T-helper 1 cell treated with Interleukin-12 subunit alpha and Interleukin-12 subunit beta and Interleukin-4 antibody, amounts not matched to agents 30 μg/mL and 1 μg/mL, for 36 hours (primary cell): ENCODE measurements around the gene PCDH11X.
"Not testable (repeated sequence)": the region's sequence is repeated elsewhere in the genome, so short reads cannot be mapped to it uniquely, and the experiment has no call there.

Experiments used
- H3K27ac Mint-ChIP-seq: one replicate; pipeline ENCODE4 v1.8.0; 2021; ENCODE audit warnings: mild to moderate bottlenecking, mixed read lengths
- H3K27me3 Mint-ChIP-seq: one replicate; pipeline ENCODE4 v1.8.0; 2021; ENCODE audit warnings: low read depth, mixed read lengths
- H3K36me3 Mint-ChIP-seq: one replicate; pipeline ENCODE4 v1.8.0; 2021; ENCODE audit warnings: low read depth, mixed read lengths
- H3K4me1 Mint-ChIP-seq: one replicate; pipeline ENCODE4 v1.8.0; 2021; ENCODE audit warnings: low read depth, mixed read lengths
- H3K4me3 Mint-ChIP-seq: one replicate; pipeline ENCODE4 v1.8.0; 2021; ENCODE audit warnings: mild to moderate bottlenecking, moderate library complexity, mixed read lengths
- H3K9me3 Mint-ChIP-seq: one replicate; pipeline ENCODE4 v1.8.0; 2021; ENCODE audit warnings: mixed read lengths

The PCDH11X gene

GRCh38 chrX:91779135-91779534 is at the start of gene PCDH11X:
TSS of gene PCDH11X (plus strand) at chrX:91779375. CDS start at chrX:91835505, 56,130 bp downstream.
- not testable (repeated sequence) for H3K27ac Mint-ChIP-seq, H3K4me1 Mint-ChIP-seq, H3K4me3 Mint-ChIP-seq, H3K36me3 Mint-ChIP-seq, H3K9me3 Mint-ChIP-seq, H3K27me3 Mint-ChIP-seq

GRCh38 chrX:91747446-91747845 is 31.7 kb upstream of the PCDH11X start:
- H3K36me3 Mint-ChIP-seq, H3K9me3 Mint-ChIP-seq, H3K27ac Mint-ChIP-seq, H3K4me3 Mint-ChIP-seq, H3K4me1 Mint-ChIP-seq, H3K27me3 Mint-ChIP-seq: not testable (repeated sequence)

GRCh38 chrX:91753022-91753421 is 26.2 kb upstream of the PCDH11X start:
- not testable (repeated sequence) for H3K4me3 Mint-ChIP-seq, H3K27me3 Mint-ChIP-seq, H3K36me3 Mint-ChIP-seq, H3K4me1 Mint-ChIP-seq, H3K9me3 Mint-ChIP-seq, H3K27ac Mint-ChIP-seq

- H3K4me3 Mint-ChIP-seq, H3K27me3 Mint-ChIP-seq, H3K4me1 Mint-ChIP-seq, H3K36me3 Mint-ChIP-seq, H3K9me3 Mint-ChIP-seq, H3K27ac Mint-ChIP-seq: not testable (repeated sequence)
These were observed 8.3 kb upstream of the PCDH11X start for GRCh38 chrX:91770619-91771488.

GRCh38 chrX:91773943-91774342 is 5.2 kb upstream of the PCDH11X start:
- H3K4me1 Mint-ChIP-seq, H3K27me3 Mint-ChIP-seq, H3K4me3 Mint-ChIP-seq: not testable (repeated sequence)

GRCh38 chrX:91780008-91780407 is 833 bp downstream of the PCDH11X start:
- not testable (repeated sequence) for H3K9me3 Mint-ChIP-seq, H3K4me1 Mint-ChIP-seq, H3K27ac Mint-ChIP-seq, H3K27me3 Mint-ChIP-seq, H3K36me3 Mint-ChIP-seq, H3K4me3 Mint-ChIP-seq

More at GRCh38 chrX:91773943-91774342, 5.2 kb upstream of the PCDH11X start:
- not testable (repeated sequence) for H3K9me3 Mint-ChIP-seq, H3K27ac Mint-ChIP-seq, H3K36me3 Mint-ChIP-seq

- not testable (repeated sequence) for H3K4me3 Mint-ChIP-seq, H3K9me3 Mint-ChIP-seq, H3K36me3 Mint-ChIP-seq, H3K27ac Mint-ChIP-seq, H3K27me3 Mint-ChIP-seq, H3K4me1 Mint-ChIP-seq
These were observed 1.5 kb downstream of the PCDH11X start for GRCh38 chrX:91780698-91781097.

GRCh38 chrX:91781553-91782298 is 2.6 kb downstream of the PCDH11X start:
- H3K27me3 Mint-ChIP-seq, H3K4me3 Mint-ChIP-seq, H3K4me1 Mint-ChIP-seq, H3K36me3 Mint-ChIP-seq, H3K27ac Mint-ChIP-seq, H3K9me3 Mint-ChIP-seq: not testable (repeated sequence)

- not testable (repeated sequence) for H3K4me1 Mint-ChIP-seq, H3K9me3 Mint-ChIP-seq, H3K27me3 Mint-ChIP-seq, H3K4me3 Mint-ChIP-seq, H3K27ac Mint-ChIP-seq, H3K36me3 Mint-ChIP-seq
These were observed 3.6 kb downstream of the PCDH11X start for GRCh38 chrX:91782825-91783224.

GRCh38 chrX:91817537-91817936 is 38.4 kb downstream of the PCDH11X start:
- not testable (repeated sequence) for H3K36me3 Mint-ChIP-seq, H3K4me1 Mint-ChIP-seq, H3K4me3 Mint-ChIP-seq, H3K27ac Mint-ChIP-seq, H3K9me3 Mint-ChIP-seq, H3K27me3 Mint-ChIP-seq

GRCh38 chrX:91825321-91825720 is 46.1 kb downstream of the PCDH11X start:
- not testable (repeated sequence) for H3K4me1 Mint-ChIP-seq, H3K27me3 Mint-ChIP-seq, H3K9me3 Mint-ChIP-seq, H3K4me3 Mint-ChIP-seq, H3K36me3 Mint-ChIP-seq, H3K27ac Mint-ChIP-seq
